ENCODE data around the gene RXRA. TPM values are rescaled to one million over a fixed set of nuclear protein-coding genes. Genes with fewer than 3 reads are reported as not detected.

RXRA gene
- total and polyA plus RNA-seq, 2 experiments from 2014 or later, result 32.9 to 46.1 TPM

GRCh38 chr9:134379831-134380365 is 53.6 kb downstream of the RXRA start:
- no peaks in the 10 kb centered on the region for H3K9me3 ChIP-seq (ENCODE audit: low read depth)
- no peaks in the 10 kb centered on the region for H3K36me3 ChIP-seq
- H3K4me1 ChIP-seq (ENCODE audit: low read depth), result peaks cover 17% of the 10 kb centered on the region
- no peak for DNase-seq (ENCODE audit: low read depth in 1 of 2, low spot score in 1 of 2)
- TF ChIP-seq, protein P1, sequence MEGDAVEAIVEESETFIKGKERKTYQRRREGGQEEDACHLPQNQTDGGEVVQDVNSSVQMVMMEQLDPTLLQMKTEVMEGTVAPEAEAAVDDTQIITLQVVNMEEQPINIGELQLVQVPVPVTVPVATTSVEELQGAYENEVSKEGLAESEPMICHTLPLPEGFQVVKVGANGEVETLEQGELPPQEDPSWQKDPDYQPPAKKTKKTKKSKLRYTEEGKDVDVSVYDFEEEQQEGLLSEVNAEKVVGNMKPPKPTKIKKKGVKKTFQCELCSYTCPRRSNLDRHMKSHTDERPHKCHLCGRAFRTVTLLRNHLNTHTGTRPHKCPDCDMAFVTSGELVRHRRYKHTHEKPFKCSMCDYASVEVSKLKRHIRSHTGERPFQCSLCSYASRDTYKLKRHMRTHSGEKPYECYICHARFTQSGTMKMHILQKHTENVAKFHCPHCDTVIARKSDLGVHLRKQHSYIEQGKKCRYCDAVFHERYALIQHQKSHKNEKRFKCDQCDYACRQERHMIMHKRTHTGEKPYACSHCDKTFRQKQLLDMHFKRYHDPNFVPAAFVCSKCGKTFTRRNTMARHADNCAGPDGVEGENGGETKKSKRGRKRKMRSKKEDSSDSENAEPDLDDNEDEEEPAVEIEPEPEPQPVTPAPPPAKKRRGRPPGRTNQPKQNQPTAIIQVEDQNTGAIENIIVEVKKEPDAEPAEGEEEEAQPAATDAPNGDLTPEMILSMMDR (IDR thresholded peaks at IDR 0.05; ENCODE audit: low read depth, low read length), result no peak
- H3K27me3 ChIP-seq, result no peaks in the 10 kb centered on the region
- H3K4me3 ChIP-seq, result no peak overlapping the region
- H3K27ac ChIP-seq, result no peak overlapping the region

GRCh38 chr9:134380542-134381271 is 54.5 kb downstream of the RXRA start:
- DNase-seq (ENCODE audit: low read depth in 1 of 2, low spot score in 1 of 2), result no peak
- no peak overlapping the region for H3K4me3 ChIP-seq
- no peaks in the 10 kb centered on the region for H3K27me3 ChIP-seq
- no peak overlapping the region for H3K27ac ChIP-seq
- TF ChIP-seq, protein P1 (IDR thresholded peaks at IDR 0.05; ENCODE audit: low read depth, low read length), result no peak
- H3K9me3 ChIP-seq (ENCODE audit: low read depth), result no peaks in the 10 kb centered on the region
- no peaks in the 10 kb centered on the region for H3K36me3 ChIP-seq
- peaks cover 9% of the 10 kb centered on the region for H3K4me1 ChIP-seq (ENCODE audit: low read depth)

DNA sequence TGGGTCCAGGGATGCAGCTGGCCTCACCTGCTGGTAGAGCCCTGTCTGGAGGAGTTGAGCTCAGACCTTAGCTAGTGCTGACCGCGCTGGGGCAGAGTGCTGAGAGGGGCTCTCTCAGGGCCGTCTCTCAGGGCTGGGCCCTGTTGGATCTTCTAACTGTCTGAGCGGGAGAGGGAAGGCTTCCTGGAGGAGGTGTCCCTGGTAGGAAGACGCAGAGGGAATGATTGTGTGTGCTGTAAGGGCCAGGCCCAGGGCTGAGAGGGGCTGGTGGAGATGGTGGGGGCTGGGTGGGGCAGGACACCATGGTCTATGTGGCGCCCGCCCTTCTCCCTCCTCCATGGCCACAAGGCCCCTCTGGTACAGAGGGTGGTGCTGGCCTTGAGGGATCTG is 55.0 kb downstream of the RXRA start:
- H3K4me1 ChIP-seq (ENCODE audit: low read depth), result peaks cover 4% of the 10 kb centered on the region
- H3K4me3 ChIP-seq, result no peak overlapping the region
- H3K9me3 ChIP-seq (ENCODE audit: low read depth), result no peaks in the 10 kb centered on the region
- no peak for DNase-seq (ENCODE audit: low read depth in 1 of 2, low spot score in 1 of 2)
- H3K36me3 ChIP-seq, result no peaks in the 10 kb centered on the region
- no peaks in the 10 kb centered on the region for H3K27me3 ChIP-seq
- H3K27ac ChIP-seq, result no peak overlapping the region
- TF ChIP-seq, protein P1 (IDR thresholded peaks at IDR 0.05; ENCODE audit: low read depth, low read length), result no peak

DNA sequence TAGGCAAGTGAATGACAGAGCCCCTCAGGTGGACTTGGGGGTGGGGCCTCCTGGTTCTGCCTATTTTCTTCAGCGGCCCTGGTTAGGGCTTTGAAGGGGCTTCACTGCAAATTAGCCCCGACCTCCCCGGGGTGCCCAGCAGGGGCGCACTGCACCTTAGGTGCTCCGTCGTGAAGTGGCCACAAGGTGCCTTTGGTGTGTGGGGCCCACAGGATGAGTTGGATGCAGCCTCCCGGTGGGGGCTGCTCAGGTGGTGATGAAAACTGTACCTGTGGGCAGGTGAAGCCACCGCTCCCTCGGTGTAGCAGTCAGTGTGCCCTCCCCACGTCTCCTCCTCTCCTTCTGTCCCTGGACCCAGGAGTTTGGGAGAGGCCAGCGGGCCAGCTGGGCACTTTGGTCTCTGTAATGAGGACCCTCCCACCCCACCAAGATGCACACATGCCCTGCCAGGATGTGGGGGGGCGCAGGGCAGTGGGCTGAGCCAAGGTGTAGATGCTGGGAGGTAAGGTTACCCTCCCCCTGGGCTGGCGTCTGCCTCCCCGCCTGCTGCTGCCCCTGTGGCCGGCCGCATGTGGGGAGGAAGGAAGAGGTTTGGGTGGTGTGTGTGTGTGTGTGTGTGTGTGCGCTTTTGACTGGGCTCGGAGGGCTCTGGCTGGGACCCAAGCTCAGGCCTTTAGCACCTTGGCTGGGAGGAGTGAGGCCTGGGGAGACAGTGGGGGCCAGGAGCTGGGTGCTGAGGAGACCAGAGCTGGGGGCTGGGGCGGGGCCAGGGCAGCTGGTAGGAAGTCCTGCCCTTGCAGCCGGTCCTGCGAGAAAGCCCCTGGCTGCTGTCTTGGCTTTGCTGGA is 55.6 kb downstream of the RXRA start:
- no peaks in the 10 kb centered on the region for H3K27me3 ChIP-seq
- H3K27ac ChIP-seq, result no peak overlapping the region
- H3K4me1 ChIP-seq (ENCODE audit: low read depth), result peaks cover 4% of the 10 kb centered on the region
- no peak overlapping the region for H3K4me3 ChIP-seq
- H3K9me3 ChIP-seq (ENCODE audit: low read depth), result no peaks in the 10 kb centered on the region
- TF ChIP-seq, protein P1 (IDR thresholded peaks at IDR 0.05; ENCODE audit: low read depth, low read length), result no peak
- peak in 1 of 2 donors; percentile 24 for DNase-seq (ENCODE audit: low read depth in 1 of 2, low spot score in 1 of 2)
- no peaks in the 10 kb centered on the region for H3K36me3 ChIP-seq

DNA sequence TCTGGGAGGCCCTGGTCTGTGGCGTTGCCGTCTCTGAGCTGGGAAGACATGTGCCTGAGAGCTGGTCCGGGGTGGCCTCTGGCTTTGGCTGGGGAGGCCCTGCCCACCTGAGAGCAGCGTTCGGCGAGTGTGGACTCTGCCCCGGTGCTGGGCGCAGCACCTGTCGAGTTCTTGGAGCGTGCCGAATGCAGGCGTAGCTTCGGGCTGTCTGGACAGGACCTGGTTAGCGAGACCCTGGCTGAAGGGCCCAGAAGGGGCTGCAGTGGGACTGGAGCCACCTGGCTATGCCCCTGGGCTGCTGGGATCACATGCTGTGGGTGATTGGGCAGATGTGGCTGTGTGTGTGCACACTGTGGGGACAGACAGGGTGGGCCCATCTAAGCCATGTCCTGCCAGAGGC is 56.5 kb downstream of the RXRA start:
- no peak overlapping the region for H3K4me3 ChIP-seq
- H3K27ac ChIP-seq, result no peak overlapping the region
- TF ChIP-seq, protein P1 (IDR thresholded peaks at IDR 0.05; ENCODE audit: low read depth, low read length), result no peak
- peaks cover 4% of the 10 kb centered on the region for H3K4me1 ChIP-seq (ENCODE audit: low read depth)
- DNase-seq (ENCODE audit: low read depth in 1 of 2, low spot score in 1 of 2), result no peak
- no peaks in the 10 kb centered on the region for H3K36me3 ChIP-seq
- H3K9me3 ChIP-seq (ENCODE audit: low read depth), result no peaks in the 10 kb centered on the region
- H3K27me3 ChIP-seq, result no peaks in the 10 kb centered on the region

All from cardiac muscle cell (in vitro differentiated cells and primary cell).